Transverse colon (tissue), 4 donors: Measurements from ENCODE around the gene ADAMTSL4. TPM values are rescaled to one million over a fixed set of nuclear protein-coding genes. Genes with fewer than 3 reads are reported as not detected.

Source experiments
- DNase-seq: peaks from one replicate; pipeline ENCODE4 v3.0.0-alpha.2; 2019
- H3K27ac ChIP-seq, 4 donors: fragments of 200-600 bp; sonication (generic); 2 replicates each; pipeline ENCODE4 v1.5.1; 2016 to 2018; ENCODE audit warnings: inconsistent platforms in 4 of 4
- H3K27me3 ChIP-seq: fragments of 200-600 bp; sonication (generic); 2 replicates; pipeline ENCODE4 v1.5.1; 2017; ENCODE audit warnings: inconsistent platforms
- H3K36me3 ChIP-seq, 4 donors: fragments of 200-600 bp; sonication (generic); 2 replicates each; pipeline ENCODE4 v1.5.1; 2017 to 2019; ENCODE audit warnings: inconsistent platforms in 4 of 4
- H3K4me1 ChIP-seq, 4 donors: fragments of 200-600 bp; sonication (generic); 2 replicates each; pipeline ENCODE4 v1.5.1; 2017 to 2020; ENCODE audit warnings: inconsistent platforms in 4 of 4
- H3K4me3 ChIP-seq, 4 donors: fragments of 200-600 bp; sonication (generic); 1 replicate in 1 of 4; 2 replicates in 3 of 4; pipeline versions ENCODE4 v1.5.1 to v1.6.1; 2017 to 2019; ENCODE audit warnings: inconsistent platforms in 4 of 4
- H3K9me3 ChIP-seq, 2 donors: fragments of 200-600 bp; sonication (generic); 2 replicates each; pipeline ENCODE4 v1.5.1; 2017 to 2019; ENCODE audit warnings: inconsistent platforms in 2 of 2
- EP300 ChIP-seq: sonication (generic); formaldehyde crosslinking; IDR thresholded peaks from one replicate; pipeline ENCODE4 v1.6.1; 2017; ENCODE audit warnings: antibody characterized with exemption, low read depth
- POLR2A ChIP-seq: fragments of 450-650 bp; IDR thresholded peaks from one replicate; pipeline ENCODE4 v1.6.1; 2016; ENCODE audit warnings: antibody characterized with exemption, mild to moderate bottlenecking, moderate library complexity
- POLR2AphosphoS5 ChIP-seq, 3 donors: sonication (generic); formaldehyde crosslinking; IDR thresholded peaks; one replicate each; pipeline ENCODE4 v1.6.1; 2016; ENCODE audit warnings: antibody characterized with exemption in 3 of 3
- WGBS, 2 donors: methylation state at CpG; one replicate each; pipeline ENCODE4 v1.1.5; 2018; ENCODE audit warnings: low coverage in 1 of 2; 5-methylcytosine and 5-hydroxymethylcytosine counted together
- in situ Hi-C, 4 donors: fragments of 200-750 bp; cut with MboI; loops; one replicate each; pipeline versions ENCODE4 v1.15.0 to v1.15.1; 2017; ENCODE audit warnings: low sequenced_read_pairs in 3 of 4, low pct_ligation_motif_present in 1 of 4, low pct_unique_long_range_greater_than_20kb in 1 of 4
- intact Hi-C: fragments of 100-400 bp; cut with DNase I; formaldehyde crosslinking; loops from one replicate; pipeline ENCODE4 v1.15.1; 2023; ENCODE audit warnings: low total_unique reads
- total RNA-seq, 4 donors: library from RNA; depleted of rRNA; stranded (reverse); fragments of >200 nt; gene quantifications; one replicate each; pipeline ENCODE4 v1.1.0, GENCODE V29; 2016
- TF ChIP-seq, protein P1 (sequence below), 5 experiments: fragments of 200-600 bp in 3 of 5; fragments of 450-650 bp in 2 of 5; sonication (generic) in 3 of 5; IDR thresholded peaks; 1 replicate in 2 of 5; 2 replicates in 3 of 5; pipeline ENCODE4 v1.5.1; 2016 to 2017; ENCODE audit warnings: antibody characterized with exemption in 5 of 5, inconsistent platforms in 3 of 5, mild to moderate bottlenecking in 2 of 5, moderate library complexity in 1 of 5

ADAMTSL4 gene
- total RNA-seq, 4 donors from 2014 or later, result 7.2 to 26.2 (median 16.3) TPM

- Histone ChIP-seq H3K27ac (peak overlapping the region; percentile 12 to 55 (median 36)), H3K27me3 (no peaks in the 10 kb centered on the region), H3K4me1 (peaks cover 0 to 9% (median 8%) of the 10 kb centered on the region in 4 donors), H3K9me3 (no peaks in the 10 kb centered on the region), H3K4me3 (no peak overlapping the region), H3K36me3 (no peaks in the 10 kb centered on the region)
- in situ Hi-C loops (no loop called here), intact Hi-C loops (no loop called here)
- peak in 1 of 3 donors; percentile 46 for TF ChIP-seq POLR2AphosphoS5 (IDR thresholded peaks at IDR 0.05)
- no peak for TF ChIP-seq POLR2A
- 70 to 82% methylated on average over 11 to 13 of the region's 13 CpGs for WGBS, 2 donors
- DNase-seq, result peak; percentile 43
Measured at GRCh38 chr1:150543500-150544143, 5.6 kb upstream of the ADAMTSL4 start.

DNA sequence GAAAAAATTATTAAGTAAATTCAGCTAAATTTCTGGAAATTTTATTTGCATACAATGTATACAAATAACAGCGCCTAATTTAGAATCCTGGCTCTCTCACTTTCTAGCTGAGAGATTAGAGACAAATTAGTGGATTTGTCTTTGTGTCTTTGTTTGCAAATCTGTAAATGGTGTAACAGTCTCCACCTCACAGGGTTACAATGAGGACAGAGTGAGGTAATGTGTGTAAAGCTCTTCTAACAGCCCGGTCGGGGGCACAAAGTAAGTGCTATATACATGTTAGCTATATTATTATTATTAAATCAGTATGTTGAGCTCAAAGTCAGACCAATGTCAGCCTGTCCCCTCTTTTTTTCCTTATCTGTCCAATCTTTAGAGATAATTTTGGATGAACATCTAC is 5.0 kb upstream of the ADAMTSL4 start:
- 42 to 53% methylated on average over 3 of the region's 3 CpGs for WGBS, 2 donors
- intact Hi-C loops, result no loop called here
- in situ Hi-C loops, result no loop called here
- Histone ChIP-seq H3K9me3 (no peaks in the 10 kb centered on the region), H3K4me1 (peaks cover 0 to 11% (median 9%) of the 10 kb centered on the region in 4 donors), H3K4me3 (no peak overlapping the region), H3K27me3 (no peaks in the 10 kb centered on the region), H3K27ac (peak overlapping the region; percentile 12 to 55 (median 33)), H3K36me3 (no peaks in the 10 kb centered on the region)
- DNase-seq, result no peak
- TF ChIP-seq, protein P1, sequence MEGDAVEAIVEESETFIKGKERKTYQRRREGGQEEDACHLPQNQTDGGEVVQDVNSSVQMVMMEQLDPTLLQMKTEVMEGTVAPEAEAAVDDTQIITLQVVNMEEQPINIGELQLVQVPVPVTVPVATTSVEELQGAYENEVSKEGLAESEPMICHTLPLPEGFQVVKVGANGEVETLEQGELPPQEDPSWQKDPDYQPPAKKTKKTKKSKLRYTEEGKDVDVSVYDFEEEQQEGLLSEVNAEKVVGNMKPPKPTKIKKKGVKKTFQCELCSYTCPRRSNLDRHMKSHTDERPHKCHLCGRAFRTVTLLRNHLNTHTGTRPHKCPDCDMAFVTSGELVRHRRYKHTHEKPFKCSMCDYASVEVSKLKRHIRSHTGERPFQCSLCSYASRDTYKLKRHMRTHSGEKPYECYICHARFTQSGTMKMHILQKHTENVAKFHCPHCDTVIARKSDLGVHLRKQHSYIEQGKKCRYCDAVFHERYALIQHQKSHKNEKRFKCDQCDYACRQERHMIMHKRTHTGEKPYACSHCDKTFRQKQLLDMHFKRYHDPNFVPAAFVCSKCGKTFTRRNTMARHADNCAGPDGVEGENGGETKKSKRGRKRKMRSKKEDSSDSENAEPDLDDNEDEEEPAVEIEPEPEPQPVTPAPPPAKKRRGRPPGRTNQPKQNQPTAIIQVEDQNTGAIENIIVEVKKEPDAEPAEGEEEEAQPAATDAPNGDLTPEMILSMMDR (IDR thresholded peaks at IDR 0.05), result no peak
- TF ChIP-seq POLR2A (no peak), POLR2AphosphoS5 (IDR thresholded peaks at IDR 0.05) (no peak), EP300 (no peak)

DNA sequence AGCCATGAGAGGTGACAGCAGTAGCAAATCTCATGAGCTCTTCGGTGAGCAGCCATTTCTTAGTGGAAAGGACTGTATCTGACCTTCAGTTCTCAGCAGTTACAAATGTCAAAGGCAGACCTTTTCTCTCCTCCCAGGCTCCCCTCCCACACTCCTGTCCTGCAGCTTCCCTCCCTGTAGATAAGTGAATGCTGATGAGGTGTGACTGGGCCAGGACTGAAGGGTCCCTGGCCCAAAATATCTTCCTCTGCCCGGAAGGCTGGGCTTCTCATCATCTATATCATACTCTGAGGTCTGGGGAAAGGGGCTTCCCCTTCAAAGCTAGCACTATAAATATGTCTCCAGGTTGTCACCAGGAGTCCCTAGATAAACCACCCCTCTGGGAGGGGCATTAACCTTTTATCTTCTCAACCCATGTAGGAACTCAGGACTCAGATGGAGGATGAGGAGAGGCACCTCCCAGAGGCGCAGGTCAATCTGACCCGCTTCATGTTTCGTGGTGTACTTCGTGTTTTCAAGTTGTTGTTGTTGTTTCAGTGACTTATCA is 3.6 kb upstream of the ADAMTSL4 start:
- in situ Hi-C loops (no loop called here), intact Hi-C loops (no loop called here)
- H3K36me3 ChIP-seq, result no peaks in the 10 kb centered on the region
- peaks cover 3% of the 10 kb centered on the region for H3K27me3 ChIP-seq
- no peak overlapping the region for H3K27ac ChIP-seq
- WGBS, 2 donors, result 83 to 92% methylated on average over 6 of the region's 6 CpGs
- H3K4me3 ChIP-seq, result no peak overlapping the region
- H3K9me3 ChIP-seq, result no peaks in the 10 kb centered on the region
- peaks cover 0 to 24% (median 18%) of the 10 kb centered on the region in 4 donors for H3K4me1 ChIP-seq
- TF ChIP-seq EP300 (no peak), POLR2A (no peak), POLR2AphosphoS5 (IDR thresholded peaks at IDR 0.05) (no peak)
- TF ChIP-seq, protein P1 (IDR thresholded peaks at IDR 0.05), result no peak
- no peak for DNase-seq

- H3K4me3 ChIP-seq, result no peak overlapping the region
- no peak overlapping the region for H3K27ac ChIP-seq
- H3K27me3 ChIP-seq, result peaks cover 3% of the 10 kb centered on the region
- no peak for TF ChIP-seq POLR2AphosphoS5 (IDR thresholded peaks at IDR 0.05)
- no peak for TF ChIP-seq EP300
- TF ChIP-seq, protein P1 (IDR thresholded peaks at IDR 0.05), result no peak
- no peak for TF ChIP-seq POLR2A
- DNase-seq, result no peak
- intact Hi-C loops, result no loop called here
- H3K36me3 ChIP-seq, result no peaks in the 10 kb centered on the region
- peaks cover 0 to 29% (median 22%) of the 10 kb centered on the region in 4 donors for H3K4me1 ChIP-seq
- no peaks in the 10 kb centered on the region for H3K9me3 ChIP-seq
- in situ Hi-C loops, result no loop called here
- WGBS, 2 donors, result 89 to 95% methylated on average over 6 to 16 of the region's 16 CpGs
Measured at GRCh38 chr1:150546294-150546937, 2.8 kb upstream of the ADAMTSL4 start.
